ENCODE results near the gene COL7A1. TPM values are rescaled to one million over a fixed set of nuclear protein-coding genes. Genes with fewer than 3 reads are reported as not detected.
A peak's percentile ranks its signal among the peaks of the same experiment; 100 is the strongest.

Gene COL7A1
- total RNA-seq, 1 donor from 2014 or later: 1.9 TPM

DNA sequence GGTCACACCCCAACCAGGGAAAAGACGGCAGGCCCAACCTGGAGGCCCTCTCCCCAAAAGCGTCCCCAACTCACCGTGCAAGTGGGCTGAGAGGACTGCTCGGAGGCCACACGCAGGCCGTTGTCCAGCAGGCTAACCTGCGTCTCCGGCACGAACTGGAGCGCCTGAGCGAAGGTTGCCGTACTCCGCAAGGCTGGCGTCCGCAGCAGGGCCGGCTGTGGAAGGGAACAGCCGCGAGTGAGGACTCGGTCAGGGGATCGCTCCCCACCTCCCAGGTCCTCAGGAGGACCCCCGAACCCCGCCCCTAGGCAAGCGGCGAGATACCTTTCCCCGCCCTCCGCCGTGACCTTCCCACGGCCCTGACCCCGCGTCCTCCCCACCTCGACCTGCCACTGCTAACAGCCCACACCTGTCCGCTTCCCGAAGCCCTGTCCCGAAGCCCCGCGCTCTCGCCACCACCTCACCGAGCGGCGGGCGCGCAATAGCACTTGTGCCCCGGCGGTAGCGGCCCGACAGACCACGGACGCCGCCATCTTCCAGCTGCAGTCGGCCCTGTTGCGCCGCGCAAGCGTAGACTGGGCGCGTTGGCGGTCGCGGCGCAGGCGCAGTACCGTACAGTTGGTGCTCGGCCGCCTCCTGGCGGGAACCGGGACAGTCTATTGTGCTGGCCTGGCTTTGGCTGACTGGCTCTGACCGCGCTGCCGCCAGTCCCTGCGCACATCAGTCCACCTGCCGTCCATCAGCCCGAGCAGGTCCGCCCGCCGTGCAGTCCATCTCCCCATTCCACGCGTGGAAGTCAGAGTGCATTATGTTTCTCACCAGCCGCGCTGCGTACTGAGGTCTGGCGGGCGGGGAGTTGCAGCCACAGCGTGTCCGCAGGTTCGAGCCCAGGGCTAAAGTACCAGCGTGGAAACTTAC lies 14.2 kb upstream of the COL7A1 start, which contains the start of gene UQCRC1:
TSS of gene UQCRC1 (minus strand) at position 559 of the 918 bp plus-strand sequence. CDS start at position 533, 26 bp downstream.
- Mint-ChIP-seq H3K36me3 (ENCODE audit: low read depth) (peaks cover 54% of the 10 kb centered on the region), H3K4me3 (ENCODE audit: low read depth) (peak within 1 kb of the TSS; percentile 99)
- intact Hi-C loops (cut with micrococcal nuclease): loop anchor here (1.0 to 2.0 kb wide), 2 partner anchors 26 to 53 kb away; partner anchors contain the start of genes PFKFB4 and SLC26A6

DNA sequence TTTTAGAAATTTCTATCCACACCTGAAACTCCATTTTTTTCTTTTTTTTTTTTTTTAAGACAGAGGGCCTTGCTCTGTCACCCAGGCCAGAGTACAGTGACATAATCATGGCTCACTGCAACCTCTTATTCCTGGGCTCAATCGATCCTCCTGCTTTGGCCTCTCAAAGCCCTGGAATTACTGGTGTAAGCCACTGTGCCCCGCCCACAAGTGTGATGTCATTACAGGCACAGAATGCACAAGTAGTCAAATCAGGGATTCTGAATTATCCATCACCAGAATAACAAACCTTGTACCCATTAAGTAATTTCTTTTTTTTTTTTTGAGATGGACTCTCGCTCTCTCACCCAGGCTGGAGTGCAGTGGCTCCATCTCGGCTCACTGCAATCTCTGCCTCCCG lies 12.4 kb upstream of the COL7A1 start:
- no peak overlapping the region for H3K27ac Mint-ChIP-seq
- intact Hi-C loops (cut with micrococcal nuclease): no loop called here
- H3K4me1 Mint-ChIP-seq (ENCODE audit: low read depth): peaks cover 13% of the 10 kb centered on the region
- no peaks in the 10 kb centered on the region for H3K27me3 Mint-ChIP-seq (ENCODE audit: low read depth)
- DNase-seq (ENCODE audit: low spot score): no peak
- H3K9me3 Mint-ChIP-seq: no peaks in the 10 kb centered on the region
- peak overlapping the region; percentile 99 for H3K4me3 Mint-ChIP-seq (ENCODE audit: low read depth)
- H3K36me3 Mint-ChIP-seq (ENCODE audit: low read depth): peaks cover 62% of the 10 kb centered on the region

More for the DNA sequence above, 14.2 kb upstream of the COL7A1 start, which contains the start of gene UQCRC1:
- no peaks in the 10 kb centered on the region for H3K27me3 Mint-ChIP-seq (ENCODE audit: low read depth)
- no peaks in the 10 kb centered on the region for H3K9me3 Mint-ChIP-seq
- peak within 1 kb of the TSS; percentile 98 for H3K27ac Mint-ChIP-seq
- DNase-seq (ENCODE audit: low spot score): peak; percentile 93
- peaks cover 21% of the 10 kb centered on the region for H3K4me1 Mint-ChIP-seq (ENCODE audit: low read depth)

DNA sequence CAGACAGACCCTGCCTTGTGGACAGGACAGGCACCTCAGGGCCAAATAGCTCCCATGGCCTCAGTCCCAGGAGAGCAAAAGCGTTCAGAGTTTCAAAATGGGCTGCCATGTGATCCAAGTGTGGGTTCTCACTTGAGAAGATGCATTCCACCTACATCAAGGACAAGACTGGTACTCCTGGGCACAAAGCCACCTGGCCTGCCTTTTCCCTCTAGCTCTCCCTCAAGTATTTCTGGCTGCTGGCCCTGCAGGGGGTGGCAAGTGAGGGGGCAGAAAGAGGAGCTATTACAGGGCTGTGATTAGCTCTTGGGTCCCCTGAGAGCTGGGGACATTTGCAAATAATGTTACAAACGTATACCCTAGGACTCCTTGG lies 6.5 kb upstream of the COL7A1 start:
- intact Hi-C loops (cut with micrococcal nuclease): no loop called here
- Mint-ChIP-seq H3K9me3 (no peaks in the 10 kb centered on the region), H3K27ac (no peak overlapping the region), H3K27me3 (ENCODE audit: low read depth) (no peaks in the 10 kb centered on the region), H3K4me3 (ENCODE audit: low read depth) (no peak overlapping the region), H3K4me1 (ENCODE audit: low read depth) (no peaks in the 10 kb centered on the region), H3K36me3 (ENCODE audit: low read depth) (peaks cover 69% of the 10 kb centered on the region)
- DNase-seq (ENCODE audit: low spot score): no peak

DNA sequence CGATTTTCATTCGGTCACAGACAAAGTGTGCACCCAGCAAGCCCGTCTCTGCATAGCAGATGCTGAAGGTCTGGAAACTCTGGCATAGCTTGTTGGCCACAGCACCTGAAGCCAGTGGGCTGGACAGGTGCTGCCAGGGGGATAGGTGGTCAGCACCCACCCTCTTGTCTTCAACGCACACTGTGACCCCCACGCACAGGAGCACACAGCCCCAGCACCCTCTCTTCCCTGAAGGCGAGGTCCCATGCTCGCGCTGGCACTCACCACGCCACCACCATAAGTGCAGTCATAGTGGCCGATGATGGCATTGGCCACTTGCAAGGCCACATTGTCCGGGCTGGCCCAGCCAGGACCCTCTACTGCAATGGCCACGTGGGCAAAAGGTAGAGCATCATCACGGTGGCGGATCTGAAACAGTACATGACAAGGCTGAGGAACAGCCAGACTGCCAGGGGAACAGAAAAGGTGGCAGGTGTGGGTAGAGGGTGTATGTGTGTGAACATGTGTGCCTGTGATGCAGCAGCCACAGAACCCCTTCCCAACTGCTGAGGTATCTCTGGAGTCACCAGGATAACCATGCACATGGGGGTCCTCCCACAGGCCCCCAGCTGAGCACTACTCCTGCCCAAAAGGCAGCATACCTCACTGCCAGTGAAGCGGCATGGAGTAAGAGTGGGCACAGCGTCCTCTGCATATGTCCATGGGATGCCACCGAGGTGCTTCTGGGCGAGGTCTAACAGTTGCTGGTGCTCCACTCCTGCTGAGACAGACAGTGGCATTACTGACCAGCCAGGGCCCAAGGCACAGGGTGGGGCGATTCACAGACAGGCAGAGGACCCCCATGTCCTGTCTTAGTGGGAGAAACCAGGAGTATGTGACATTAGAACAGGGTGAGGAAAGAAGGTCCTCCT lies 5.8 kb upstream of the COL7A1 start:
- no peak overlapping the region for H3K4me3 Mint-ChIP-seq (ENCODE audit: low read depth)
- peaks cover 2% of the 10 kb centered on the region for H3K27me3 Mint-ChIP-seq (ENCODE audit: low read depth)
- intact Hi-C loops (cut with micrococcal nuclease): no loop called here
- H3K36me3 Mint-ChIP-seq (ENCODE audit: low read depth): peaks cover 62% of the 10 kb centered on the region
- no peak for DNase-seq (ENCODE audit: low spot score)
- no peaks in the 10 kb centered on the region for H3K4me1 Mint-ChIP-seq (ENCODE audit: low read depth)
- H3K27ac Mint-ChIP-seq: no peak overlapping the region
- no peaks in the 10 kb centered on the region for H3K9me3 Mint-ChIP-seq

DNA sequence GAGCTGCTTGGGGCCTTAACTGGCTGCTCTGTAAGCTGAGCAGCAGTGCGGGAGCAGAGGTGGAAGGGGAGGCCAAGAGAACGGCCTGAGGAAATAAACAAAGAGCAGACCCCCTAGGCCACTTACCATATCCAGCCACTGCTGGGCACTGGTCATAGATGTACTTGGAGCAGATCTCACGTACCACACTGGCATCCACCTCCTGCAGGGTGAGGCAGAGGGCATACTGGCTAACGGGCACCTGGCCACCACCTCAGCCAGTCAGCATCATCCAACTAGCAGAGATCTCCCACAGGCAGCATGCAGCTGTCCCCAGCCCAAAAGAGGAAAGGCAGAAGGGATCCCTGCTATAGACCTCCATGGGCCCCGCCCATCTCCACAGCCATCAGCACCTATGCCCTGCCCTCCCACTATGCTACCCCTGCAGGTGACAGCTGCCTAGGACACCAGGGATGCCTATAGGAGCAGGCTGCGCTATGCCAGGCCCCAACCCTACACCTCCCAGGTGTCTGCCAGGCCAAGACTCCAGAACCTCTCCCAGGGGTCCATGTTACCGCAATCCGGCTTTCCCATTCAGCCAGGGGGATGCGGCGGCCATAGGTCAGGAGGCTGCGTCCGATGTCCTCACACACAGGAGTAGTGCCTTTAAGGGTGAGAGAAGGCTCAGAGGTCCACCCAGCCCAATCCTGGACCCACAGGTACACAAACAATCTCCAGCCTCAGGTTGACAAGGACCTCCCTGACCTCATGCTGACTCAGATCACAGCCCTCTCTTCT lies 4.6 kb upstream of the COL7A1 start:
- Mint-ChIP-seq H3K27ac (no peak overlapping the region), H3K9me3 (no peaks in the 10 kb centered on the region), H3K36me3 (ENCODE audit: low read depth) (peaks cover 50% of the 10 kb centered on the region), H3K4me3 (ENCODE audit: low read depth) (no peak overlapping the region), H3K27me3 (ENCODE audit: low read depth) (peaks cover 5% of the 10 kb centered on the region), H3K4me1 (ENCODE audit: low read depth) (no peaks in the 10 kb centered on the region)
- intact Hi-C loops (cut with micrococcal nuclease): no loop called here
- no peak for DNase-seq (ENCODE audit: low spot score)

DNA sequence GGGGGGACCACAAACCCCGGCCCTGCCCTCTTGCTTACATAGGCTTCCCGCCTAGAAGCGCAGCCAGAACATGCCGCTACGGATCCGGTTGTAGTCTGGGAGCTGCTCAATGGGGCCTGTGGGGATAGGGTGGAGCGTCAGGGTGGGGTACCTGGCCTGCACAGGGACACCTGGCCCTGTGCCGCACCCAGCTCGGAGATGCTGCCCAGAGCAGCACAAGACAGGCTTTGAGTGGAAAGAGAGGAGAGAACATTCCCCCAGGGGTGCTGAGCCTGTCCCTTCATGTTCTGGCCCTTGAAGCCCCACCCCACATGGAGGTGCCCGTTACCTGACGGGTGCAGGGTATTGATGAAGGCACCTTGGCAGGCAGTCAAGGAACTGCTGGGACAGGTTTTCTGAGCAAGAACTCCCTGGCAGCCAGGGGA lies 4.0 kb upstream of the COL7A1 start:
- H3K9me3 Mint-ChIP-seq: no peaks in the 10 kb centered on the region
- no peaks in the 10 kb centered on the region for H3K4me1 Mint-ChIP-seq (ENCODE audit: low read depth)
- H3K36me3 Mint-ChIP-seq (ENCODE audit: low read depth): peaks cover 44% of the 10 kb centered on the region
- intact Hi-C loops (cut with micrococcal nuclease): no loop called here
- no peak for DNase-seq (ENCODE audit: low spot score)
- H3K27ac Mint-ChIP-seq: no peak overlapping the region
- H3K27me3 Mint-ChIP-seq (ENCODE audit: low read depth): peaks cover 10% of the 10 kb centered on the region
- H3K4me3 Mint-ChIP-seq (ENCODE audit: low read depth): no peak overlapping the region

DNA sequence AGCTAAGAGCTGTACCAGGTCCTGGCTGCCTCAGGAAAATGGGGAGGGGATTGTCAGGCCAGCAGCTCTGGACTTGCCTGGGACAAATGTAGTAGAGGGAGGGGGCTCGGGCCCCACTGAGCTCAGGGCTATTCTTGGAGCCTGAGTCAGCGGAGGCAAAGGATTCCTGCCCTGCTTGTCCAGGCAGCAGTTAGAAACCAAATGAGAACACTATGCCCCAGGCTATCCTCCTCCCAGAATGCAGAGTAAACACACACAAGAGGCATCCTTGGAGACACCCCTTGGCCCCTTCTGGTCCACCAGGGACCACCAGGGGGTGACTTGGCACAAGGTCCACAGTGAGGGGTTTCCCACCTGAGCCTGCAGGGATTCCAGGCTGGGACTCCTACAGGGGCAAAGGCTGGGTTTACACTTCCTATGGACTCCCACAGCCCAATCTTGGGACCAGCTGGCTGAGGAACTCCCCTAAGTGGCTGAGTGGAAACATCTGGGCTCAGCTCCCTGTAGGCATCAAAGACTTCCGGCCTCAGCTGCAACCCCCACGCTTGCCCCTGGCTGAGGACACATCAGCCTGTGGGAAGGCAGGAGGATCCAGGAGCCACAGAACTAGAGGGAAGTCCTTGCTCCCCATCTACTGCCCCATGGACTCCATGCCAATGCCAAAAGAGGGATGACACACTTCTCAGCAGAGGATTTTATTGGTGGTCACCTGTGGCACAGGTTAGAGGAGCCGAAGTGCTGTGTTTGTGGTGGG lies 3.4 kb upstream of the COL7A1 start:
- no peak overlapping the region for H3K27ac Mint-ChIP-seq
- H3K9me3 Mint-ChIP-seq: no peaks in the 10 kb centered on the region
- peaks cover 38% of the 10 kb centered on the region for H3K36me3 Mint-ChIP-seq (ENCODE audit: low read depth)
- H3K4me3 Mint-ChIP-seq (ENCODE audit: low read depth): no peak overlapping the region
- intact Hi-C loops (cut with micrococcal nuclease): no loop called here
- H3K4me1 Mint-ChIP-seq (ENCODE audit: low read depth): no peaks in the 10 kb centered on the region
- DNase-seq (ENCODE audit: low spot score): no peak
- peaks cover 10% of the 10 kb centered on the region for H3K27me3 Mint-ChIP-seq (ENCODE audit: low read depth)

DNA sequence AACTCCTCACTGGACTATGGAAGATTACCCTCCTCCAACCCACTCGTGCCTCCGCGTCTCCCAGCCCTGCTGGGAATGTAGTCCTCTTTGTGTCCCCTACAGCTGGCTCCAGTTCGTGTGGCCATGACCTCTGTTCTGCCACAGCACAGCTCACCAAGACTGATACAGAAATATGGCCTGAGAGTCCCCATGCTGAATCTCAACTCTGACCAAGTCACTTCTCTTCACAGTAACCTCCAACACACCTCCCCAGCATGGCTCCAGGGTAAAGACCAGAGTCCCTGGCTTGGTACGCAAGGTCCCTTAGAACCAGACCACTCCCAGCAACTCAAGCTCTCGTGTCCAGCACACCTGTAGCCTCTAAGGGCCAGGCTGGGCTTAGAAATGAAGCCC lies 2.3 kb upstream of the COL7A1 start:
- H3K27ac Mint-ChIP-seq: no peak overlapping the region
- H3K27me3 Mint-ChIP-seq (ENCODE audit: low read depth): peaks cover 10% of the 10 kb centered on the region
- H3K4me1 Mint-ChIP-seq (ENCODE audit: low read depth): no peaks in the 10 kb centered on the region
- H3K9me3 Mint-ChIP-seq: no peaks in the 10 kb centered on the region
- no peak overlapping the region for H3K4me3 Mint-ChIP-seq (ENCODE audit: low read depth)
- intact Hi-C loops (cut with micrococcal nuclease): no loop called here
- peaks cover 28% of the 10 kb centered on the region for H3K36me3 Mint-ChIP-seq (ENCODE audit: low read depth)
- no peak for DNase-seq (ENCODE audit: low spot score)

DNA sequence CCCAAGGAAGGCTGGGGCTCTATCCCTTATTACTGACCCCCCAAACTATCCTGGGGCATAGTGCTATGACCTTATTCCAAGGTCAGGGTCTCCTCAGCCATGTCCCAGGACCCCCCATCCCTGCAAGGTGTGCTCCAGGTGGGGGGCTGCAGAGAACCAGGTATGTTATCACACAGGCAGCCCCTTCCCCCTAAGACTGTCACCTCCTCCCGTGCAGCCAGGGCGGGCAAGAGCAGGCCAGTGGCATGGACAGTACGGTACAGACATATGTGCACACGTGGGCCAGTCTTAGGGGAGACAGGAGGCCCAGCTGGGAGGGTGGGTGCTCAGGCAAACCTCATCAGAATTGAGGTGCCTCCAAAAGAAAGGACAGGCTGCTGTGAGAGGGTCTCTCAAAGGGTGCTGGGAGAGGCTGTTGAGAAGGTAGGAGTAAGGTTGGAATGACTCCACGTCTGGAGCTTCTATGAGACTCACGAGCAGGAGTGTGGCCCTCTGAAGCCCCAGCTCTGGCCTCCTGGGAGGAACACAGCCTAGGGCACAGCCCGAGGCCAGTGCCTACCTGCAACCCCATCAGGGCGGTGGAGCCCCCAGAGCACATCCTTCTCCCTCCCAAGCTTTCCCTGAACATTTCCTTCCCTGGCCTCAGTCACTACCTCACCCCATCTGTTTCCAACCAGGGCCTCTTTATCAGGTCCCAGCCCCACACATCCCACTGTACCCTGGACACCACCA lies 1.7 kb upstream of the COL7A1 start:
- H3K27me3 Mint-ChIP-seq (ENCODE audit: low read depth): peaks cover 10% of the 10 kb centered on the region
- DNase-seq (ENCODE audit: low spot score): no peak
- no peaks in the 10 kb centered on the region for H3K9me3 Mint-ChIP-seq
- H3K36me3 Mint-ChIP-seq (ENCODE audit: low read depth): peaks cover 25% of the 10 kb centered on the region
- intact Hi-C loops (cut with micrococcal nuclease): no loop called here
- H3K4me1 Mint-ChIP-seq (ENCODE audit: low read depth): no peaks in the 10 kb centered on the region
- no peak overlapping the region for H3K4me3 Mint-ChIP-seq (ENCODE audit: low read depth)
- no peak overlapping the region for H3K27ac Mint-ChIP-seq

DNA sequence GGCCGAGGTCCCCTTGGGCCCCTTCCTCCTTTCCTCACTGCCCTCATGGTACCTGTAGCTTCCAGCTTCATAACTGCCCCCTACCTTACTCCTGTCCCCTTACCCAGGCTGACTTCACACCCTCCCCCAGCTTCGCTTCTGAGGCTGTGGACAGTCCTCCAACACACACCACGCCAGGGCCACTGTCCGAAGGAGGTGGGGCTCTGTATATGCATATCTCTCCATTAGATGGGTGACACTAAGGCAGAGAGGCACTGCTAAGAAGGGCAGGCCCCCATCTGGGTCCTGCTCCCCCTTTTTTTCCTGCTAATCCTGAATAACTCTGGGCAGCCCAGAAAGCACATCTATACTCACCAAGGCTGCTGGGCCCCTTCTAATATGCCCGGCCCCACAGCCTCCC lies 1.0 kb upstream of the COL7A1 start:
- H3K27ac Mint-ChIP-seq: no peak overlapping the region
- peaks cover 22% of the 10 kb centered on the region for H3K36me3 Mint-ChIP-seq (ENCODE audit: low read depth)
- no peak overlapping the region for H3K4me3 Mint-ChIP-seq (ENCODE audit: low read depth)

DNA sequence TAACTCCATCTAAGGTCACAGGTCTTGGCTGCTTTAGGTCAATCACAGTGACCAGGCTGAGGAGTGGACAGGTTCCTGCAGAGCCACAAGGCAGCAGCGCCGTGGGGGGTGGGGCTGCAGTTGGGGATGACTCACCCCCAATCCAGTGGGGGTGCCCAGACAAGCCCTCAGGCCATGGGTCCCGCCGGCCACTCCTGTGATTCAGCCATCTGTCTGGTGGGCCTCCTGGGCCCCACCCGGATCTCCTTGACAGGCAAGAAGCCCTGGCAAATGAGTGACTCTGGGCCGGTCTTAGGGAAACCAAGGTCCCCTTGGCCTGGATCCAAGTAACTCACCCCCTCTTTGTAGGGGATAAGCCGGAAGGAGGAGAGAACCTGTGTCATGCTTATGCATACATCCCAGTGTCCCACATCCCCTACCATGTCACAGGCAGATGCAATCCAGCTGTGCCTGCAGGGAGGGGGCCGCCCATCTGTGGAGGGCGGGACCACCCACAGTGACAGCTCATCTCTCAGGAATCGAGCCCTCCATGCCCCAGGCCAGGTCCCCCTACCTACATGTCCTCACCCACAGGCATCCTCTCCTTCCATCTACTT lies 495 bp upstream of the COL7A1 start:
- H3K4me1 Mint-ChIP-seq (ENCODE audit: low read depth): no peaks in the 10 kb centered on the region
- DNase-seq (ENCODE audit: low spot score): no peak
- H3K36me3 Mint-ChIP-seq (ENCODE audit: low read depth): peaks cover 18% of the 10 kb centered on the region
- H3K4me3 Mint-ChIP-seq (ENCODE audit: low read depth): no peak overlapping the region
- no peaks in the 10 kb centered on the region for H3K9me3 Mint-ChIP-seq
- no peak overlapping the region for H3K27ac Mint-ChIP-seq
- peaks cover 12% of the 10 kb centered on the region for H3K27me3 Mint-ChIP-seq (ENCODE audit: low read depth)
- intact Hi-C loops (cut with micrococcal nuclease): no loop called here

More for the DNA sequence above, 1.0 kb upstream of the COL7A1 start:
- H3K4me1 Mint-ChIP-seq (ENCODE audit: low read depth): no peaks in the 10 kb centered on the region
- intact Hi-C loops (cut with micrococcal nuclease): no loop called here
- no peaks in the 10 kb centered on the region for H3K9me3 Mint-ChIP-seq
- no peak for DNase-seq (ENCODE audit: low spot score)
- peaks cover 10% of the 10 kb centered on the region for H3K27me3 Mint-ChIP-seq (ENCODE audit: low read depth)
